NCI-H748 treated with DMSO at 0.1 percent for 48 hours (cell line): ENCODE data around the gene MTARC2.
A peak's percentile ranks its signal among the peaks of the same experiment; 100 is the strongest.

Experiments
- DNase-seq: peaks from one replicate; lab custom pipeline; 2025; lab: John Stamatoyannopoulos, UW

Gene MTARC2

GRCh38 chr1:220803401-220804201 is 55.5 kb downstream of the MTARC2 start:
- no peak for DNase-seq

- no peak for DNase-seq
Measured at GRCh38 chr1:220804202-220804586, 56.1 kb downstream of the MTARC2 start.

- DNase-seq, result no peak
Measured at GRCh38 chr1:220806408-220806807, 58.3 kb downstream of the MTARC2 start.

- DNase-seq, result no peak
Measured at GRCh38 chr1:220807726-220808125, 59.6 kb downstream of the MTARC2 start.

- no peak for DNase-seq
Measured at GRCh38 chr1:220808345-220809186, 60.4 kb downstream of the MTARC2 start.

GRCh38 chr1:220809187-220809550 is 61.0 kb downstream of the MTARC2 start:
- no peak for DNase-seq

- DNase-seq, result no peak
Measured at GRCh38 chr1:220809704-220810103, 61.6 kb downstream of the MTARC2 start.

GRCh38 chr1:220810179-220810653 is 62.1 kb downstream of the MTARC2 start:
- peak; percentile 20 for DNase-seq

- DNase-seq, result no peak
Measured at GRCh38 chr1:220810963-220811362, 62.8 kb downstream of the MTARC2 start.

- no peak for DNase-seq
Measured at GRCh38 chr1:220811695-220812094, 63.6 kb downstream of the MTARC2 start.

GRCh38 chr1:220812308-220812707 is 64.2 kb downstream of the MTARC2 start:
- no peak for DNase-seq

GRCh38 chr1:220813013-220813412 is 64.9 kb downstream of the MTARC2 start:
- no peak for DNase-seq

GRCh38 chr1:220815409-220815808 is 67.3 kb downstream of the MTARC2 start:
- no peak for DNase-seq

GRCh38 chr1:220817907-220818306 is 69.8 kb downstream of the MTARC2 start:
- no peak for DNase-seq

GRCh38 chr1:220818421-220819173 is 70.5 kb downstream of the MTARC2 start:
- no peak for DNase-seq

GRCh38 chr1:220819467-220820026 is 71.4 kb downstream of the MTARC2 start:
- no peak for DNase-seq

- no peak for DNase-seq
Measured at GRCh38 chr1:220824031-220824989, 76.2 kb downstream of the MTARC2 start.

GRCh38 chr1:220825819-220826551 is 77.9 kb downstream of the MTARC2 start:
- peak; percentile 9 for DNase-seq

- no peak for DNase-seq
Measured at GRCh38 chr1:220826729-220827128, 78.6 kb downstream of the MTARC2 start.
